DND-41 (cell line): ENCODE results near the gene FOLR2.
A peak's percentile ranks its signal among the peaks of the same experiment; 100 is the strongest.
"Not testable (repeated sequence)": the region's sequence is repeated elsewhere in the genome, so short reads cannot be mapped to it uniquely, and the experiment has no call there.

ENCODE experiments used
- ATAC-seq: fragments of 200-7000 bp; cut with Tn5 transposase; 3 replicates; pipeline ENCODE4 v1.9.1; 2021; ENCODE audit warnings: low read depth; ENCODE audit not compliant: insufficient read depth
- DNase-seq: peaks from one replicate; pipeline ENCODE4 v3.0.0-alpha.2; 2020
- H2AFZ ChIP-seq: 2 replicates; pipeline ENCODE4 v1.6.0; 2012; ENCODE audit warnings: low read depth, low read length
- H3K27ac ChIP-seq: 2 replicates; pipeline ENCODE4 v1.5.1; 2012; ENCODE audit warnings: low read length, inconsistent platforms
- H3K27me3 ChIP-seq: fragments of 200-600 bp; sonication (generic); 2 replicates; pipeline ENCODE4 v1.6.0; 2012; ENCODE audit warnings: low read length, mild to moderate bottlenecking, inconsistent platforms; ENCODE audit not compliant: insufficient read depth, poor library complexity
- H3K36me3 ChIP-seq: 2 replicates; pipeline ENCODE4 v1.5.1; 2012; ENCODE audit warnings: low read length, inconsistent platforms; ENCODE audit not compliant: insufficient read depth
- H3K4me1 ChIP-seq: 2 replicates; pipeline ENCODE4 v1.5.1; 2012; ENCODE audit warnings: mild to moderate bottlenecking, low read length; ENCODE audit not compliant: insufficient read depth
- H3K4me2 ChIP-seq: 2 replicates; pipeline ENCODE4 v1.6.0; 2012; ENCODE audit warnings: mild to moderate bottlenecking, moderate library complexity, low read length, inconsistent platforms; ENCODE audit not compliant: insufficient read depth
- H3K4me3 ChIP-seq, 2 experiments: fragments of 200-600 bp in 1 of 2; shearing (Covaris generic) in 1 of 2; 2 replicates each; pipeline ENCODE4 v1.5.1; 2012 to 2016; ENCODE audit warnings: inconsistent platforms in 2 of 2, low read length in 2 of 2, mild to moderate bottlenecking in 2 of 2, low read depth in 1 of 2, moderate library complexity in 1 of 2
- H3K79me2 ChIP-seq: 2 replicates; pipeline ENCODE4 v1.6.0; 2012; ENCODE audit warnings: low read length, inconsistent platforms; ENCODE audit not compliant: insufficient read depth
- H3K9ac ChIP-seq: 2 replicates; pipeline ENCODE4 v1.6.0; 2012; ENCODE audit warnings: low read depth, mild to moderate bottlenecking, inconsistent platforms, low read length, moderate library complexity
- H3K9me3 ChIP-seq: 2 replicates; pipeline ENCODE4 v1.5.1; 2012; ENCODE audit warnings: low read length, moderate library complexity, mild to moderate bottlenecking, inconsistent platforms; ENCODE audit not compliant: insufficient read depth, severe bottlenecking
- H4K20me1 ChIP-seq: 2 replicates; pipeline ENCODE4 v1.6.0; 2012; ENCODE audit warnings: low read length; ENCODE audit not compliant: insufficient read depth
- EZH2 ChIP-seq: IDR thresholded peaks from 3 replicates; pipeline ENCODE4 v1.6.1; 2012; ENCODE audit warnings: borderline replicate concordance, low read depth, mild to moderate bottlenecking, moderate library complexity, low read length, inconsistent platforms; ENCODE audit not compliant: severe bottlenecking
- TF ChIP-seq, protein P1 (sequence below): IDR thresholded peaks from 2 replicates; pipeline ENCODE4 v1.5.1; 2012; ENCODE audit warnings: borderline replicate concordance, low read length, moderate library complexity, mild to moderate bottlenecking; ENCODE audit not compliant: poor library complexity, severe bottlenecking; ENCODE audit errors: extremely low read depth

The FOLR2 gene

DNA sequence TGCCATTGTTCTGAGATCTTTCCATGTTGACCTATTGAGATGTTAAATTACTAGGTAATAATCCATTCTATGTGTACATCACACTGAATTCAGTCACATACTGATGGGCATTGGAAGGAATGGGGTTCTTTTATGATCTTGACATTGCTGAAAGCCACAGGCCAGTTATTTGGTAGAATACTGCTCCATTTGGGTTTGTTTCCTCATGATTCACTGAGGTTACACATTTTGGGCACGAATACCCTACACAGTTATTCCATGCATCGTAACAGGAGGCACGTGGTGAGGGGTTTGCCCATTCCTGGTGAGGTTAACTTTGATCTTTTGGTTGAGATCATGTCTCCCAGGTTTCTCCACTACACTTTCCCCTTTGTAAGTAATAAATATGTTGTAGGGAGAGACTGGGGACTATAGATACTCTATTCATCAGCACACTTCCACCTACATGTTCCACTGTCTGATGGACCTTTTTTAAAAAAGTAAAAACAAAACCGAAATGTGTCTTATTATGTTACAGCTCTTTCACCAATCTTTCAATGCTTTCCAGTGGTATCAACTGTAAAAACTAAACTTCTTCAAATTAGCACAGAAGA, 36.7 kb upstream of the FOLR2 start:
- no peaks in the 10 kb centered on the region for H4K20me1 ChIP-seq
- no peaks in the 10 kb centered on the region for H3K4me1 ChIP-seq
- H3K27me3 ChIP-seq: peaks cover 4% of the 10 kb centered on the region
- no peak overlapping the region for H3K4me3 ChIP-seq
- no peak for TF ChIP-seq EZH2
- TF ChIP-seq, protein P1, sequence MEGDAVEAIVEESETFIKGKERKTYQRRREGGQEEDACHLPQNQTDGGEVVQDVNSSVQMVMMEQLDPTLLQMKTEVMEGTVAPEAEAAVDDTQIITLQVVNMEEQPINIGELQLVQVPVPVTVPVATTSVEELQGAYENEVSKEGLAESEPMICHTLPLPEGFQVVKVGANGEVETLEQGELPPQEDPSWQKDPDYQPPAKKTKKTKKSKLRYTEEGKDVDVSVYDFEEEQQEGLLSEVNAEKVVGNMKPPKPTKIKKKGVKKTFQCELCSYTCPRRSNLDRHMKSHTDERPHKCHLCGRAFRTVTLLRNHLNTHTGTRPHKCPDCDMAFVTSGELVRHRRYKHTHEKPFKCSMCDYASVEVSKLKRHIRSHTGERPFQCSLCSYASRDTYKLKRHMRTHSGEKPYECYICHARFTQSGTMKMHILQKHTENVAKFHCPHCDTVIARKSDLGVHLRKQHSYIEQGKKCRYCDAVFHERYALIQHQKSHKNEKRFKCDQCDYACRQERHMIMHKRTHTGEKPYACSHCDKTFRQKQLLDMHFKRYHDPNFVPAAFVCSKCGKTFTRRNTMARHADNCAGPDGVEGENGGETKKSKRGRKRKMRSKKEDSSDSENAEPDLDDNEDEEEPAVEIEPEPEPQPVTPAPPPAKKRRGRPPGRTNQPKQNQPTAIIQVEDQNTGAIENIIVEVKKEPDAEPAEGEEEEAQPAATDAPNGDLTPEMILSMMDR: no peak
- H3K9ac ChIP-seq: no peak overlapping the region
- H3K27ac ChIP-seq: no peak overlapping the region
- H3K79me2 ChIP-seq: no peaks in the 10 kb centered on the region
- no peak overlapping the region for H2AFZ ChIP-seq
- DNase-seq (no peak), ATAC-seq (no peak)
- no peaks in the 10 kb centered on the region for H3K9me3 ChIP-seq
- no peaks in the 10 kb centered on the region for H3K36me3 ChIP-seq
- no peak overlapping the region for H3K4me2 ChIP-seq

DNA sequence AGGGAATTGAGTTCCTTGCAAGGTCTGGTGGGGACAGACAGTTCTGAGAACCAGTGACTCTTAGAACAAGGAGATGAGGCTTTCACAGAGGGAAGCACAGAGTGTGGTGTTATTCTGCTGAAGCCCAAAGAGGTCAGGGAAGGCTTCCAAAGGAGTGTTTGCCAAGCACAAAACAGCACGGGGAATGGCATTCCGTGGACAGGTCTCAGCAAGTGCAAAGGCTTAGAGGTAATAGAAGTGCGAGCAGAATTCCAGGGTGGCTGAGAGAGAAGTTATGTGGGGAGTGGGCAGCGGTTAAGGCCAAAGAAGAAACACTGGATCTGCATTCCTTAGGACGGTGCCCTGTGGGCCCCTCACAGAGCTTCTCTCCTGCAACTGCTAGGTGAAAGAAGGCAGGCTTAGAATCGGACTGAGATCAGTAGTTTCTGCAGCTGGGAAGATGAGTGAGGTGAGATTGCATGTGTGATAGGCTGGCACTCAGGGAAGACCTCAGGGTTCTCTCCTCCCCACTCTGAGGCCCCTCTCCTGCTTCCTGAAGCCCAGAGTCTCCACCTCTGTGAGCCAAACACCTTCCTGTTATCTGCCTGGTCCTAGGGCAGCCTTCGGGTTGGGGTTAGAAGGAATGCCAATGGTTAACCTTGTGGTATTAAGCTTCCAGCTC, 35.6 kb upstream of the FOLR2 start:
- H2AFZ ChIP-seq: not testable (repeated sequence)
- peak; percentile 36; the same call in 2 of the 3 replicates for ATAC-seq

GRCh38 chr11:72181553-72181958, 35.0 kb upstream of the FOLR2 start:
- H3K27me3 ChIP-seq, H3K9ac ChIP-seq, H3K9me3 ChIP-seq, H3K27ac ChIP-seq, H3K4me1 ChIP-seq, H3K4me2 ChIP-seq, H3K79me2 ChIP-seq, H2AFZ ChIP-seq, H3K4me3 ChIP-seq, H3K36me3 ChIP-seq, H4K20me1 ChIP-seq: not testable (repeated sequence)
- TF ChIP-seq, protein P1: peak; percentile 25
- ATAC-seq (peak; percentile 10; the same call in 1 of the 3 replicates), DNase-seq (peak; percentile 5)

More for the DNA sequence above, 35.6 kb upstream of the FOLR2 start:
- H3K27ac ChIP-seq, H3K79me2 ChIP-seq, H3K4me3 ChIP-seq, H3K4me2 ChIP-seq, DNase-seq, H3K9ac ChIP-seq, H3K9me3 ChIP-seq, H3K27me3 ChIP-seq, H4K20me1 ChIP-seq, H3K4me1 ChIP-seq, H3K36me3 ChIP-seq: not testable (repeated sequence)

- peaks cover 3% of the 10 kb centered on the region for H3K27me3 ChIP-seq
- no peak overlapping the region for H2AFZ ChIP-seq
- no peak overlapping the region for H3K4me3 ChIP-seq
- no peak overlapping the region for H3K27ac ChIP-seq
- ATAC-seq: no peak
- TF ChIP-seq, protein P1: no peak
- no peak for TF ChIP-seq EZH2
- H3K9ac ChIP-seq: no peak overlapping the region
- no peaks in the 10 kb centered on the region for H3K36me3 ChIP-seq
- no peaks in the 10 kb centered on the region for H4K20me1 ChIP-seq
- H3K4me1 ChIP-seq: no peaks in the 10 kb centered on the region
- H3K79me2 ChIP-seq: no peaks in the 10 kb centered on the region
- no peak for DNase-seq
- H3K9me3 ChIP-seq: no peaks in the 10 kb centered on the region
- H3K4me2 ChIP-seq: no peak overlapping the region
These were observed 28.3 kb upstream of the FOLR2 start for GRCh38 chr11:72188267-72188666.
